HCT116 (cell line): ENCODE data around the gene JCAD. TPM values are rescaled to one million over a fixed set of nuclear protein-coding genes. Genes with fewer than 3 reads are reported as not detected.

ENCODE experiments used
- ATAC-seq: fragments of 200-7000 bp; cut with Tn5 transposase; 2 replicates; pipeline ENCODE4 v1.9.1; 2020; ENCODE audit warnings: mild to moderate bottlenecking, moderate library complexity
- BruUV-seq: library from RNA; stranded (reverse); fragments of 400-500 nt; replicated peaks from 2 replicates; lab custom pipeline; 2021; lab: Mats Ljungman, UMichigan
- CTCF ChIA-PET: fragments of 300-600 bp; sonication (Branson Sonifier 250); formaldehyde crosslinking; loops from one replicate; lab custom pipeline; 2021; ENCODE audit warnings: antibody characterized with exemption; lab: Charles Lee
- POLR2A ChIA-PET: fragments of 300-600, 350-600 bp; sonication (Branson Sonifier 250); formaldehyde crosslinking; loops from one replicate; lab custom pipeline; 2021; ENCODE audit warnings: antibody characterized with exemption; lab: Charles Lee
- RAD21 ChIA-PET, 2 experiments: fragments of 300-600 bp; sonication (Branson Sonifier 250); formaldehyde crosslinking; loops; one replicate each; lab custom pipeline; 2023; ENCODE audit warnings: low total read pairs in 2 of 2; ENCODE audit not compliant: uncharacterized antibody in 2 of 2, unreplicated experiment in 2 of 2, low non-redundant PET in 1 of 2; lab: Charles Lee
- DNase-seq: peaks from one replicate; pipeline ENCODE4 v3.0.0-alpha.2; 2010; ENCODE audit warnings: low read depth, low spot score
- H2AFZ ChIP-seq: fragments of 200-600 bp; shearing (Covaris generic), sonication (generic); 2 replicates; pipeline ENCODE4 v1.6.1; 2017; ENCODE audit warnings: low read depth, mixed run types, mixed read lengths, antibody characterized with exemption, low read length; ENCODE audit not compliant: poor library complexity, severe bottlenecking
- H3K27ac ChIP-seq: 2 replicates; pipeline ENCODE4 v1.5.1; 2012; ENCODE audit warnings: low read depth, low read length
- H3K27me3 ChIP-seq: fragments of 200-600 bp; sonication (generic); 2 replicates; pipeline ENCODE4 v1.6.1; 2016; ENCODE audit warnings: mixed run types, low read length, mixed read lengths; ENCODE audit not compliant: insufficient read depth
- H3K36me3 ChIP-seq, 2 experiments: fragments of 200-500 bp in 1 of 2; fragments of 200-600 bp in 1 of 2; sonication (Bioruptor generic) in 1 of 2; sonication (generic) in 1 of 2; 2 replicates each; pipeline versions ENCODE4 v1.5.1 to v1.6.1; 2014 to 2016; ENCODE audit warnings: low read length in 2 of 2, inconsistent platforms in 1 of 2, mixed read lengths in 1 of 2, mixed run types in 1 of 2; ENCODE audit not compliant: insufficient read depth in 2 of 2, control insufficient read depth in 1 of 2
- H3K4me1 ChIP-seq, 2 experiments: fragments of 200-600 bp in 1 of 2; sonication (generic) in 1 of 2; 2 replicates each; pipeline versions ENCODE4 v1.5.1 to v1.6.1; 2012 to 2017; ENCODE audit warnings: low read length in 2 of 2, inconsistent platforms in 1 of 2, mild to moderate bottlenecking in 1 of 2, mixed read lengths in 1 of 2, mixed run types in 1 of 2, moderate library complexity in 1 of 2; ENCODE audit not compliant: insufficient read depth in 2 of 2, control insufficient read depth in 1 of 2
- H3K4me2 ChIP-seq: fragments of 200-600 bp; sonication (generic); 2 replicates; pipeline ENCODE4 v1.6.1; 2017; ENCODE audit warnings: mixed run types, low read length, mixed read lengths
- H3K4me3 ChIP-seq, 2 experiments: fragments of 200-600 bp in 1 of 2; sonication (generic) in 1 of 2; replicated peaks in 1 of 2; 2 replicates each; pipeline ENCODE4 v1.5.1; 2011 to 2016; ENCODE audit warnings: low read length in 2 of 2, control low read depth in 1 of 2, low read depth in 1 of 2, mild to moderate bottlenecking in 1 of 2, mixed read lengths in 1 of 2, mixed run types in 1 of 2
- H3K79me2 ChIP-seq: fragments of 200-600 bp; sonication (generic); 2 replicates; pipeline ENCODE4 v1.6.1; 2017; ENCODE audit warnings: mild to moderate bottlenecking, mixed run types, low read length, moderate library complexity, mixed read lengths; ENCODE audit not compliant: insufficient read depth
- H3K9ac ChIP-seq: fragments of 200-600 bp; sonication (generic); 2 replicates; pipeline ENCODE4 v1.6.1; 2016; ENCODE audit warnings: low read length, mixed read lengths
- H3K9me2 ChIP-seq: fragments of 200-600 bp; sonication (generic), shearing (Covaris generic); 2 replicates; pipeline ENCODE4 v1.6.1; 2017; ENCODE audit warnings: mixed run types, mild to moderate bottlenecking, moderate library complexity; ENCODE audit not compliant: insufficient read depth
- H3K9me3 ChIP-seq, 2 experiments: fragments of 200-500 bp in 1 of 2; fragments of 200-600 bp in 1 of 2; sonication (Bioruptor generic) in 1 of 2; sonication (generic) in 1 of 2; 2 replicates each; pipeline ENCODE4 v1.6.1; 2014 to 2017; ENCODE audit warnings: low read length in 2 of 2, mixed read lengths in 2 of 2, inconsistent platforms in 1 of 2, low read depth in 1 of 2, mild to moderate bottlenecking in 1 of 2, mixed run types in 1 of 2, moderate library complexity in 1 of 2; ENCODE audit not compliant: control insufficient read depth in 1 of 2, insufficient read depth in 1 of 2
- H4K20me1 ChIP-seq: fragments of 200-600 bp; sonication (generic), shearing (Covaris generic); 2 replicates; pipeline ENCODE4 v1.6.1; 2017; ENCODE audit warnings: mixed run types, mild to moderate bottlenecking, moderate library complexity; ENCODE audit not compliant: insufficient read depth
- CBX3 ChIP-seq: IDR thresholded peaks from 2 replicates; pipeline ENCODE4 v1.6.1; 2012; ENCODE audit warnings: low read depth
- EZH2phosphoT487 ChIP-seq: fragments of 200-600 bp; IDR thresholded peaks from 2 replicates; pipeline ENCODE4 v1.6.1; 2018; ENCODE audit warnings: antibody characterized with exemption, borderline replicate concordance
- MAX ChIP-seq: IDR thresholded peaks from 2 replicates; pipeline ENCODE4 v1.6.1; 2012
- POLR2AphosphoS5 ChIP-seq: IDR thresholded peaks from 2 replicates; pipeline ENCODE4 v1.6.1; 2011; ENCODE audit warnings: mild to moderate bottlenecking, low read depth, low read length, moderate library complexity
- SIN3A ChIP-seq: IDR thresholded peaks from 2 replicates; pipeline ENCODE4 v1.6.1; 2012; ENCODE audit warnings: low read depth
- ZBTB33 ChIP-seq: IDR thresholded peaks from 2 replicates; pipeline ENCODE4 v1.6.1; 2011; ENCODE audit warnings: mild to moderate bottlenecking, low read length, moderate library complexity; ENCODE audit not compliant: insufficient replicate concordance; ENCODE audit errors: extremely low read depth
- intact Hi-C: fragments of 100-400 bp; cut with micrococcal nuclease; formaldehyde crosslinking; loops from 2 replicates; pipeline ENCODE4 v1.10.0; 2022
- total RNA-seq: library from RNA; stranded (reverse); gene quantifications from one replicate; pipeline ENCODE4 v1.2.1, GENCODE V29; 2021; ENCODE audit not compliant: unreplicated experiment
- TF ChIP-seq, protein P1 (sequence below): IDR thresholded peaks from 2 replicates; pipeline ENCODE4 v1.6.1; 2012
- TF ChIP-seq, protein P2 (sequence below): IDR thresholded peaks from 2 replicates; pipeline ENCODE4 v1.6.1; 2012; ENCODE audit warnings: low read depth
- TF ChIP-seq, protein P3 (sequence below), 3 experiments: fragments of 200-600 bp in 1 of 3; sonication (generic) in 1 of 3; IDR thresholded peaks in 2 of 3; conservative IDR thresholded peaks in 1 of 3; 2 replicates each; pipeline ENCODE4 v1.5.1; 2012 to 2017; ENCODE audit warnings: low read depth in 2 of 3, low read length in 2 of 3, antibody characterized with exemption in 1 of 3, borderline replicate concordance in 1 of 3, control low read depth in 1 of 3, mild to moderate bottlenecking in 1 of 3, mixed read lengths in 1 of 3, mixed run types in 1 of 3, moderate library complexity in 1 of 3; ENCODE audit not compliant: insufficient read depth in 1 of 3

The JCAD gene
- total RNA-seq, 1 experiment from 2014 or later: 17.5 TPM

GRCh38 chr10:30106987-30107386 is 47.6 kb upstream of the JCAD start:
- intact Hi-C loops: no loop called here
- ChIA-PET CTCF (interaction anchor here (1.5 kb wide), 1 partner anchor 14 kb away, joined by 4 read pairs; no protein-coding TSS in a partner anchor), POLR2A (no interaction called here), RAD21 (no interaction called here)
- DNase-seq (no peak), ATAC-seq (no peak)
- Histone ChIP-seq H3K36me3 (no peaks in the 10 kb centered on the region), H4K20me1 (no peaks in the 10 kb centered on the region), H3K4me2 (no peak overlapping the region), H3K9me3 (no peaks in the 10 kb centered on the region), H3K4me1 (peaks cover 0 to 11% of the 10 kb centered on the region in 2 experiments; a peak in 2 of 4 replicates), H3K9me2 (no peaks in the 10 kb centered on the region), H3K9ac (no peak overlapping the region), H3K79me2 (no peaks in the 10 kb centered on the region), H3K27me3 (no peaks in the 10 kb centered on the region), H3K4me3 (no peak overlapping the region), H2AFZ (no peak overlapping the region), H3K27ac (no peak overlapping the region)
- BruUV-seq: no TSS peak
- TF ChIP-seq MAX (no peak), EZH2phosphoT487 (no peak), POLR2AphosphoS5 (no peak)
- TF ChIP-seq, protein P1, sequence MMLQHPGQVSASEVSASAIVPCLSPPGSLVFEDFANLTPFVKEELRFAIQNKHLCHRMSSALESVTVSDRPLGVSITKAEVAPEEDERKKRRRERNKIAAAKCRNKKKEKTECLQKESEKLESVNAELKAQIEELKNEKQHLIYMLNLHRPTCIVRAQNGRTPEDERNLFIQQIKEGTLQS: no peak

DNA sequence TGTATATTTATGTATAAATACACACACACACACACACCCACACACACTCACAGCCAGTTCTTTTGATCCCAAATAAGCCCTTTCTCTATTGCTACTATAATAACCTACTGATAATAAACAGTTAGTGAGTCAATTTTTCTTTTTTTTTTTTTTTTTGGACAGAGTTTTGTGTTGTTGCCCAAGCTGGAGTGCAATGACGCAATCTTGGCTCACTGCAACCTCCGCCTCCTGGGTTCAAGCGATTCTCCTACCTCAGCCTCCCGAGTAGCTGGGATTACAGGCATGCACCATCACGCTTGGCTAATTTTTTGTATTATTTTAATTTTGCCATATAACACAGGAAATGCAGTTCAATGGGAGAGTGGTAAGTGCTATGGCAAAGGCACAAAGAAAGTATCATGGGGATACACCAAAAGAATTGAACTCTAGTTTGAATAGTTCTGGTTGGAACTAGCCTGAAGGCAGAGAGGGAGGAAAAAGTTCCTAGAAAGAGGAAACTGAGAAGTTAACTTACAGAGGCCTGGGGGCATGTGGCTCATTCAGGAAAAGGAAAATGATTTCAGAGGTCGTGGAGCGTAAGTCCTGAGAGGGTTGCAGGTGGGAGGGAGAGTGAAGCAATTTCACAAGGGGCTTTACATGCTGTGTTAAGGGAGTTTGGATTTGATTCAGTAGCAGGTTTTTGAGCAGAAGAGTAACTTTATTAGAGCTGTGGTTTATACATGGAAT is 44.4 kb upstream of the JCAD start:
- Histone ChIP-seq H3K9me2 (no peaks in the 10 kb centered on the region), H3K27me3 (no peaks in the 10 kb centered on the region), H3K79me2 (no peaks in the 10 kb centered on the region), H3K9ac (no peak overlapping the region), H3K36me3 (no peaks in the 10 kb centered on the region), H3K9me3 (no peaks in the 10 kb centered on the region), H3K4me2 (no peak overlapping the region), H3K27ac (no peak overlapping the region), H3K4me1 (peaks cover 0 to 28% of the 10 kb centered on the region in 2 experiments; a peak in 2 of 4 replicates), H4K20me1 (no peaks in the 10 kb centered on the region), H2AFZ (no peak overlapping the region), H3K4me3 (no peak overlapping the region)
- no peak for DNase-seq
- intact Hi-C loops: no loop called here
- POLR2A ChIA-PET: no interaction called here
- RAD21 ChIA-PET: no interaction called here
- CTCF ChIA-PET: no interaction called here
- ATAC-seq: no peak
- no TSS peak for BruUV-seq
- TF ChIP-seq, protein P2, sequence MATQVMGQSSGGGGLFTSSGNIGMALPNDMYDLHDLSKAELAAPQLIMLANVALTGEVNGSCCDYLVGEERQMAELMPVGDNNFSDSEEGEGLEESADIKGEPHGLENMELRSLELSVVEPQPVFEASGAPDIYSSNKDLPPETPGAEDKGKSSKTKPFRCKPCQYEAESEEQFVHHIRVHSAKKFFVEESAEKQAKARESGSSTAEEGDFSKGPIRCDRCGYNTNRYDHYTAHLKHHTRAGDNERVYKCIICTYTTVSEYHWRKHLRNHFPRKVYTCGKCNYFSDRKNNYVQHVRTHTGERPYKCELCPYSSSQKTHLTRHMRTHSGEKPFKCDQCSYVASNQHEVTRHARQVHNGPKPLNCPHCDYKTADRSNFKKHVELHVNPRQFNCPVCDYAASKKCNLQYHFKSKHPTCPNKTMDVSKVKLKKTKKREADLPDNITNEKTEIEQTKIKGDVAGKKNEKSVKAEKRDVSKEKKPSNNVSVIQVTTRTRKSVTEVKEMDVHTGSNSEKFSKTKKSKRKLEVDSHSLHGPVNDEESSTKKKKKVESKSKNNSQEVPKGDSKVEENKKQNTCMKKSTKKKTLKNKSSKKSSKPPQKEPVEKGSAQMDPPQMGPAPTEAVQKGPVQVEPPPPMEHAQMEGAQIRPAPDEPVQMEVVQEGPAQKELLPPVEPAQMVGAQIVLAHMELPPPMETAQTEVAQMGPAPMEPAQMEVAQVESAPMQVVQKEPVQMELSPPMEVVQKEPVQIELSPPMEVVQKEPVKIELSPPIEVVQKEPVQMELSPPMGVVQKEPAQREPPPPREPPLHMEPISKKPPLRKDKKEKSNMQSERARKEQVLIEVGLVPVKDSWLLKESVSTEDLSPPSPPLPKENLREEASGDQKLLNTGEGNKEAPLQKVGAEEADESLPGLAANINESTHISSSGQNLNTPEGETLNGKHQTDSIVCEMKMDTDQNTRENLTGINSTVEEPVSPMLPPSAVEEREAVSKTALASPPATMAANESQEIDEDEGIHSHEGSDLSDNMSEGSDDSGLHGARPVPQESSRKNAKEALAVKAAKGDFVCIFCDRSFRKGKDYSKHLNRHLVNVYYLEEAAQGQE: no peak
- TF ChIP-seq CBX3: no peak
- TF ChIP-seq, protein P1: no peak
- TF ChIP-seq, protein P3, sequence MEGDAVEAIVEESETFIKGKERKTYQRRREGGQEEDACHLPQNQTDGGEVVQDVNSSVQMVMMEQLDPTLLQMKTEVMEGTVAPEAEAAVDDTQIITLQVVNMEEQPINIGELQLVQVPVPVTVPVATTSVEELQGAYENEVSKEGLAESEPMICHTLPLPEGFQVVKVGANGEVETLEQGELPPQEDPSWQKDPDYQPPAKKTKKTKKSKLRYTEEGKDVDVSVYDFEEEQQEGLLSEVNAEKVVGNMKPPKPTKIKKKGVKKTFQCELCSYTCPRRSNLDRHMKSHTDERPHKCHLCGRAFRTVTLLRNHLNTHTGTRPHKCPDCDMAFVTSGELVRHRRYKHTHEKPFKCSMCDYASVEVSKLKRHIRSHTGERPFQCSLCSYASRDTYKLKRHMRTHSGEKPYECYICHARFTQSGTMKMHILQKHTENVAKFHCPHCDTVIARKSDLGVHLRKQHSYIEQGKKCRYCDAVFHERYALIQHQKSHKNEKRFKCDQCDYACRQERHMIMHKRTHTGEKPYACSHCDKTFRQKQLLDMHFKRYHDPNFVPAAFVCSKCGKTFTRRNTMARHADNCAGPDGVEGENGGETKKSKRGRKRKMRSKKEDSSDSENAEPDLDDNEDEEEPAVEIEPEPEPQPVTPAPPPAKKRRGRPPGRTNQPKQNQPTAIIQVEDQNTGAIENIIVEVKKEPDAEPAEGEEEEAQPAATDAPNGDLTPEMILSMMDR (IDR thresholded peaks at IDR 0.05 in 2 of 3, conservative IDR thresholded peaks at IDR 0.05 in 1 of 3; ENCODE audit: borderline replicate concordance in 1 of 3, insufficient read depth in 1 of 3, low read depth in 2 of 3, low read length in 2 of 3): no peak
- no peak for TF ChIP-seq ZBTB33
- TF ChIP-seq SIN3A: no peak
